Right lung (tissue), 5 donors: ENCODE data around the gene LHFPL5. TPM values are rescaled to one million over a fixed set of nuclear protein-coding genes. Genes with fewer than 3 reads are reported as not detected.

Experiments used
- DNase-seq, 2 donors: peaks; one replicate each; pipeline ENCODE4 v3.0.0-alpha.2; 2013
- polyA plus RNA-seq, 5 donors: library from polyadenylated mRNA; unstranded; fragments of 120-200 nt; gene quantifications; one replicate each; pipeline versions ENCODE4 v1.2.1 to v1.2.3, GENCODE V29; 2013; ENCODE audit warnings: inconsistent platforms in 1 of 5, low replicate concordance in 1 of 5; ENCODE audit not compliant: insufficient read length in 5 of 5, insufficient read depth in 1 of 5

Gene LHFPL5
- polyA plus RNA-seq, 5 donors, result not detected

DNA sequence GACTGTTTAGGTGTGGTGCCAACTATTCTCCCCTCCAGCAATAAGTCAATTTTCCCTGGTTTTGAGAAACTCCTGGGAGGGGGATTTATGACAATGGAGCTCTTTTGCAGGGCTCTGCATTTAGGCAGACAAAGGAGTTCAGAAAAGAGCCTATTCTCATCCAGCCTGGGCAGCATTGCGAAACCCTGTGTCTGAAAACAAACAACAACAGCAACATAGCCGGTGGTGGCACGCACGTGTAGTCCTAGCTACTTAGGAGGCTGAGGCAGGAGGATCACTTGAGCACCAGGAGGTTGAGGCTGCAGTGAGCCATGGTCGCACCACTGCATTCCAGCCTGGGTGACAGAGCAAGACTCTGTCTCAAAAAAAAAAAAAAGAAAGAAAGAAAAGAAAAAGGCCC is 14.5 kb upstream of the LHFPL5 start:
- no peak for DNase-seq

DNA sequence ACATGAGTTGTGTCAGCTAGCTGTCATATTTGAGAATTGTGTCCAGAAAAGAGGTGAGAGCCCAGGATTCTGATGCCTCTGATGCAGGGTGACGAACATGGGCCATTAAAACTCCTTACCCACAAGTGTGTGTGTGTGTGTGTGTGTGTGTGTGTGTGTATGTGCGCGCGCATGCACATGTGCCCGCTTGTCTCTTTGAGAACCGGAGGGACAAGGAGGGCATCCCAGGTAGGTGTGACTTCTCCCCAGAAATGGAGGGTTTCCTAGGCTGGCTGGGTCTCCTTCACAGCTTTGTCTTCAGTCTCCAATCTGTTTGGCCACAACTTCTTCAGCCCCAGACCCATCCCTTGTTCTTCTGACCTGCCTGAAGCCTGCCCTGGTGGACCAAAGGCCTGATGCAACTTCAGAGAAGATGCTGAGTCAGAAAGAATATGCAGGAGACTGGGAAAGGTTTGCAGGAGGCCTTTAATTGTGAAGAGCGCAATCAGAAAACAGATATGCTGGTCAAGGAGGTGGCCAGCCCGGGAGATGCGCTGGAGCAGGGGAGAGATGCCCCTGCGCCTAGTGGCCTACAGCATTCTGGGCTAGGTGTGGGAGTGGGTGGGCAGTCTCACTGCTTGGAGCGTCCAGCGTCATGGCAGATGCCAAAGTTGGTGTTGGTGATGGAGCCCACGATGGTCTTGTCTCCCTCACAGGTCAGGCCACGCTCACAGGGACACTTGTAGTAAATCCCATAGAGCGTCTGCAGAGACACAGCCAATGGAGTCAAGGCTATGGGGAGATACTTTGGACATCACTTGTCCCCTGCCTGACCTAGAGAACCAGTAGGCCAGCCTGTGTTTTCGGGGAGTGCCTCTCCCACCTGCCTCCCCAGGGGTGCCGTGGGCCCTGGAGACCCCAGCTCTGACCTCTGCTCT is 10.4 kb upstream of the LHFPL5 start:
- no peak for DNase-seq

DNA sequence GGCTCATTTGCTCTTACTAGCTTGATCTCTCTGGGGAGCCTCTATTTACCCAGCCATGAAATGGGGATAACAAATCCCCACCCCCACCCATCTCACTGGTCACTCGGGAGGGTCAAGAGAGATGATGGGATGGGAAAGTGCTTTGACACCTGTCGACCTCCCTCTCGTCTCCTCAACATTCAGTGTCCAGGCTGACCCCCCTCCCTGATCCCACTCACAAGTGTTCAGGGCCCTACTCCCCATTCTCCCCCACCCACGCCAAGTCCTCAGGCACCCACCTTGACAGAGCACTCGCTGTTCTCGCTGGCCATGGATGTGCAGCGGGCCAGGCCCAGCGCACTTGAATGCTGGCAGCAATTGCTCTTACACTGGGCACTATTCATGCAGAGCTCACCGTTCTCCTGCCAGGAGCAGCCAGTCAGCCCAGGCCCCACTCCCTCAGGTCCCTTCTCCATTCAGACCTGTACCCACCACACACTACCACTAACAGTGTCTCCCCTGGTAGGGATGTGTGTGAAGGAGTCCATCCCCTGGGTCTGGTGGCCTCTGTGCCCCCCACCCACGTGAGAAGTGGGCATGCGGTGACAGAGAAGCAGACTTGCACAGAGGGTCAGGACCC is 9.6 kb upstream of the LHFPL5 start:
- no peak for DNase-seq

DNA sequence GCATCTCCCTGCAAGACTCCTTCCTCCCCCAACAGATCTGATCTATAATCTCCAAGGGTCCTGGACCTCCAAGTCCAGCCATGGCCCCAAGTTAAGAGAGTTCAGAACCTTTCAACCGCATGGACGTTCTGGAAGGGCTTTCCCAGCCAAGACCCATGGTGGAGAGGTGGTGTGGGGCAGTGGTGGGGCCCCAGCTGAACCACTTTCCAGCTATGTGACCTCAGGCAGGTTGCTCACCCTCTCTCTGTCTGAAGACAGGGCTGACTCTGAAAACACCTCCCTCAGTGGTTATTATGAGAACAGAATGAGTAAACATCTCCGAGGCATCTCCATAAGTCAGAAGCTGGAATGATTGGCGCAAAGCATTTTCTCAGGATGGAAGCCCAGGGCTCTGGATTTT is 8.9 kb upstream of the LHFPL5 start:
- no peak for DNase-seq

DNA sequence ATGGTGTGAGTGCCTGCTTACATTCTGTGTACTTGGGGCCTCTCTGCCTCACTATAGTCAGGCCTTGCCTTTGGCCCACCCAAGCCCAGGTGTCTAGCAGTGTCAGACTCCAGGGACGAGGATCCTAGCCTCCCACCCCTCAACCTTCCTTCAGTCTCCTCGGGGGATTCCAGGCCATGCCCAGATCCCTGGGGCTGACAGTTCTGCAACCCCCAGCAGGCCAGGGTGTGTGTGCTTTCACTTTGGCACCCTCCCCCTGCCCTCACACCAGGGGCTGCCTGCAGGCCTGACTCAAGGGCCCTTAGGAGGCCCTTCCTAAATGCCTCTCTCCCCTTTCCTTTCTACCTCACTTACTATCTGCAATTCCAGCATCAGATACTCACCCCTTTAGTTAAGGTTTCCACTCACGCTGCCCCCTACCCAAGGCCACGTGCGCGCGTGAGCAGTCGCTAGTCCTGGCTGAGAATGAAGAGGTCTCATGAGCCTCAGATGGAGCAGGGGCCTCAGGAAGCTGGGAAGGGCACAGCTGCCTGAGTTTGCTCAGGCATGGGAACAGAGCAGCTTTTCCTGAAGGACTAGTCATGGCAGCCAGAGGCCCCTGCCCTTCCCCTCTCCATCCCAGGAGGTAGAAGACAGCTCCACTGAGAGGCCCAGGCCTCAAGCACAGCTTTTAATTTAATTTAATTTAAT is 7.2 kb upstream of the LHFPL5 start:
- DNase-seq, result no peak

DNA sequence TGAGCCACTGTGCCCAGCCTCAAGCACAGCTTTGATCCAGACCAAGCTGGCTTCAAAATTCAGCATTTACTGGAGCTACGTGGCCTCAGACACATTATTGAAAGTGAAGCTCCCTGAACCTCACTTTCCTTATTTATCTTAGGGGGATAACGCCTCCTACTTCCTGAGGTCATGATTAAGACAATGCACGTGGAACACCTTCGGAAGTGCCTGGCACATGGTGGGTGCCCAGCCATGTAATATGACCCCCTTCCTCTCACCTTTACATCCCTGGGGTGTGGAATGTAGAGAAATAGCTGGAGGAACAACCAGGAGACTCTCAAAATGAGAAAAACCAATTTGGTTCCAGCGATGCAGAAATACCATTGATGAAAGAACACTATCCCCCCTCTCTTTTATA is 6.4 kb upstream of the LHFPL5 start:
- DNase-seq, result no peak

DNA sequence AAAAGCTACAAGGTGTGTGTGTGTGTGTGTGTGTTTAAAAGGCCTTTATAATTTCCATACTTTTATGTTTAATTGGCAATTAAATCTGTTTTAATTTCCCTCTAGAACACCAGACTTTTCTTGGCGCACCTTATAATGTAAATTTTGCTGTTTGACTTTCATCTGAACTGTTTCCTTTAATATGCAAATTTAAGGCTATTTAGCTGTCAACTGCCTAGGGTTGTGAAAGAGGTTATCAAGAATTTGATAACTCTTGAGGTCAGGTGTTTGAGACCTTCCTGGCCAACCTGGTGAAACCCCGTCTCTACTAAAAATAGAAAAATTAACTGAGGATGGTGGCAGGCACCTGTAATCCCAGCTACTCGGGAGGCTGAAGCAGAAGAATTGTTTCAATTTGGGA is 4.0 kb upstream of the LHFPL5 start:
- DNase-seq, result no peak

DNA sequence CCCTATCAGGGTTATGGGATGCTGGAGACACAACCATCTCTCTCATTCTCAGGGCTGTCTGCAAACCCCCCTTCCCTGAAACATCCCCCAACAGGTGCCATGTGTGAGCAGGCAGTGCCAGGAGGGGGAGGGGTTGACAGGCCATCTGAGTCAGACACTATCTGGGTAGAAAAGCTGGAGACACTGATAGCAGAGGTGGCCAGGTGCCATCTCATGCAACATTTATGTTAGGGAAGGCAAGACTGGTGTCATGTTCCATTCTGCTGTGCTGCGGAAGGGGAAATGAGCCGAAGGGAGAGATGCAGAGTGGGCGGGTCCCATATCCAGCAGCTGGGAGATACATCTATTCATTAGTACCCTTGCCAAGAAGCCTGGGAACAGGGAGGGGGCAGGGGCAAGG is 3.5 kb downstream of the LHFPL5 start:
- DNase-seq, result no peak

DNA sequence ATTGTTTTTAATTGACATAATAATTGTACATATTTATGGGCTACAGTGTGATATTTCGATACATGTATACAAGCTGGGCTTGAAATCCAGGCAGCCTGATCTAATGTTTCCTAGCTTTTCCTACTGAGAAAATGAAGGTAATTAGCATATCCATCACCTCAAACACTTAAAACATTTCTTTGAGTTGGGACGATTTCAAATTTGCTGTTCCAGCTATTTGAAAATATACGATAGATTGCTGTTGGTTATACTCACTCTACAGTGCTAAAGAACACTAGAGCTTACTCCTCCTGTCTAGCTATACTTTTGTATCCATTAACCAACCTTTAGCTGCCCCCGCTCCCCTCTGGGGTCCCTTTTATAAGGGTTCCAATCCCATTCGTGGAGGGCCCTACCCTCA is 4.7 kb downstream of the LHFPL5 start:
- DNase-seq, result no peak

DNA sequence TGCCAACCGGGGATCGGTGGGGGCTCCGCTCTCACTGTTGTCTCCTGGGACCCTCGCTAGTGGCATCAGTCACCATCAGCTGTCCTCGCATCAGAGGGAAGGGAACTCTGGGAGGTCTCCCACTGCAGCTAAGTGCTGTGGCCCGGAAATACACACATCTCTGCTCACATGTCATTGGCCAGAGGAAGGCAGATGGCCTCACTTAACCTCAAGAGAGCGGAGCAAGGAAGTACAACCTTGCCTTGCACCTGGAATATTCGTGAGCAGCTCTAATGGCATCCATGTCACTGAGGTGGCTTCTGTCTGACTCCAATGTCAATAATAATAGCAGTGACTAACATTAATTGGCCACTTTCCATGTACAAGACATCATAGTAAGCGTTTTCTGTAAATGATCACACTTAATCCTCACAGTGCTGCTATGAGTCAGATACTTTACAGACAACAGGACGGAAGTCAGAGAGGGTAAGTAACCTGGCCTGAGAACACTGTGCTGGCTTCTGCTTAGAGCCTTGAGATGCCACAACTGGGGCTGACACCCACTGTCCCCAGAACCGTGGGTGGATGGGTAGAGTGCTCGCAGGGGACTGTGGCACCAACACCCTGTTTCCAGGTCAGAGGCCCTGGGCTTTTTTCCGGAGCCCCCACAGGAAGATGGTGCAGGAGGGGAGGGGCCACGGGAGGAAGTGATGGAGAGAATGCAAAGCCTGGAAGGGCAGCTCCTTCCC is 6.0 kb downstream of the LHFPL5 start:
- no peak for DNase-seq

DNA sequence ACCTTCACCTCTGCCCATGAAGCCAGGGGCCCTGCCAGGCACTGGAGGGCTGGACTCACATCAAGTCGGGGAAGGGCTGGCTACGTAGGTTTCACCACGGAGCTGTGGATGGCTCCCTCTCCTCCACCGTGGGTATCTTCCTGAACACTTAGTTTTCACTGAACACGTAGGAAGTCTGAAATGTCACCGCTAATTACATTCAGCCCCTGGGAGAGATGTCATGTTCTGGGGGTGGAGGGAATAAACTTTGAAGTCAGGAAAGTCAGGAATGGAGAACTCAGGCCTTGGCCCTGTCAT is 6.5 kb downstream of the LHFPL5 start:
- DNase-seq, result no peak

DNA sequence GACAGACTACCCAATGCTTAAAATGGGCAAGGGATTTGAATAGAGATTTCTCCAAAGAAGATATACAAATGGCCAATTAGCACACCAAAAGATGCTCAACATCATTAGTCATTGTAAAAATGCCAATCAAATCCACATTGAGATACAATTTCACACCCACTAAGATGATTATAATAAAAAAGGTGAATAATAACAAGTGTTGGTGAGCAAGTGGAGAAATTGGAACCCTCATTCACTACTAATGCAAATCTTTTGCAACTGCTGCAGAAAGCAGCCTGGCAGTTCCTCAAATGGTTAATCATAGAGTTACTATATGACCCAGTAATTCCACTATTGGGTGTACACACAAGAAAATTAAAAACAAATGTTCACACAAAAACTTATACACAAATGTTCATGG is 12.4 kb downstream of the LHFPL5 start:
- no peak for DNase-seq

DNA sequence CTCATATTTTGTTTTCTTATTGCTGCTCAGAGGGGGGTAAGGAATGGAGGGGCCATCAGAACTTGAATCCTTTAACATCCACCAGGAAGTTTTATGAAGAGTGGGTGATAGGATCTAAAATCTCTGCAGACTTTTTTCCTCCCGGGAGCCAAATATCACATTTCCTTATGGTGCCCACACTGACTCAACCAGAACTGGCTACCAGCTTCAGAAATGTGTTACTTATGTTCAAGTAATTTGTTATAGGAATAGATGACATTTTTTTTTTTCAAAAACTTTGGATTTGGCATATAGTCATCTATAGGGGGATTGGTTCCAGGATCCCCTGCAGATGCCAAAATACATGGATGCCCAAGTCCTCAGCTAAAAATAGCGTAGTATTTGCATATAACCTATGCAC is 18.4 kb downstream of the LHFPL5 start:
- no peak for DNase-seq

DNA sequence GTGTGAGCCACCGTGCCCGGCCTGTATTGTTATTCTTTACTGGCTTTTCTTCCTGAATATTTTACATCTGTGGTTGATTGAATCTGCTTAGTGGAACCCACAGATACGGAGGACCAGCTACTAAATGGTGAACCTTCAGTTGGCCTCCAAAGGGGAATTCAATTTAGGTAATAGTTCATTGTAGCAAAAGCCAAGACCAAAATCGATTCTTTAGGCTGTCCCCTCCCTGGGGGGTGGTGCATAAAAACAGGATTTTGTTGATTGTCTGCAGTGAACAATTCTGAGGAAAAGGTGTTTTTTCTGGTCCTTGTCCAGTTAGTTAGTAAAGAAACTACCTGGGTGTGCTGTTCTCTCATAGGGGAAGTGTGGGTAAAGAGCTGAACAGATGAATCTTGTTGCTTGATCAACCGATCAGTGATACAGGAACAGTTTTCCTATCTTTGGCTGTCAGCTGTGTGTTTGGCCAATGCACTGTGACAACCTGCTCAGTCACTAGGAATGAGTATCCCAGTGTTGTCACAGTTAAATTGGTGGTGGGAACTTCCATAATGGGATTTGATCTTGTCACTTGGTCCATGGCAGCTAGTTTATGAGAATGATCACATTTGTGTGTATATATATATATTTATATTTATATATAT is 19.5 kb downstream of the LHFPL5 start:
- no peak for DNase-seq

DNA sequence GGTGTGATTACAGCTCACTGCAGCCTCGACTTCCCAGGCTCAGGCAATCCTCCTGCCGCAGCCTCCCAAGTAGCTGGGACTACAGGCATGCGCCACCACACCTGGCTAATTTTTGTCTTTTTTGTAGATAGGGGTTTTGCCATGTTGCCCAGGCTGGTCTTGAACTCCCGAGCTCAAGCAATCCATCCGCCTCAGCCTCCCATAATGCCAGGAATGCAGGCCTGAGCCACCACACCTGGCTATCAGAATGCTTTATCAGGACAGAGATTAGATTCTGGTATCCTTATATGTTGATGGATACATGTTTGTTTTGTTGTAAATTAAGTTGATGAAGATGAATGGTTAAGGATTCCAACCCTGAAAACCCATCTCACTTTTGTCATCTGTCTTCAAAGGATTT is 24.2 kb downstream of the LHFPL5 start:
- DNase-seq, result no peak

DNA sequence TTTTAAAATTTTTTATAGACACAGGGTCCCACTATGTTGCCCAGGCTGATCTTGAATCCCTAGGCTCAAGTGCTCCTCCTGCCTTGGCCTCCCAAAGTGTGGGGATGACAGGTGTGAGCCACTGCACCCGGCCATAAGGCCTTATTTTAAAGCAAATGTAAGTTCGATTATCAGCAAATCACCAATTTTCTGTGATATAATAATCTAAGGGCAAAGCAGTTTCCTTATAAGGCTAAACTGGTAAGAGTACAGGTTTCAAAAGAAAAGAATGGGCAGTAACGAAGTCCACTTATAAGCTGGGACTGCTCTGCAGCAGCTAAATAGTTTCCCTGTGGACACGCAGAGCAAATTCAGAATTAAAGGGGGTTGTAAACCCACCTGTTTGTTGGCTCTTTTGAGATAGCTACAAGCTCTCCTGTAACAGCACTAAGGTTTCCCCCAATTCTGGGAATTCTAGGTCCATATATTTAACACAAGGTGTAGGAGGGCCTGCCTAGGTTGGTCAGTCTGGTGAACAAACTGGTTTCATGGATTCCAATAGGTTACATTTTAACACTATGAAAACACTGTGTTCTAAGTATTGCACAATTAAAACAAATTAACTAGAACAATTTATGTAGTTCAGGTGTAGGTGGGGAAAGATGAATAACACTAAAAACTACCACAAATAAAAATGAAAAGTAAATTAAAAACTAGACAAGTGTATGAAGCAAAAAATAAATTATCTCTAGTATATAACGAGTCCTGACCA is 26.3 kb downstream of the LHFPL5 start:
- no peak for DNase-seq

DNA sequence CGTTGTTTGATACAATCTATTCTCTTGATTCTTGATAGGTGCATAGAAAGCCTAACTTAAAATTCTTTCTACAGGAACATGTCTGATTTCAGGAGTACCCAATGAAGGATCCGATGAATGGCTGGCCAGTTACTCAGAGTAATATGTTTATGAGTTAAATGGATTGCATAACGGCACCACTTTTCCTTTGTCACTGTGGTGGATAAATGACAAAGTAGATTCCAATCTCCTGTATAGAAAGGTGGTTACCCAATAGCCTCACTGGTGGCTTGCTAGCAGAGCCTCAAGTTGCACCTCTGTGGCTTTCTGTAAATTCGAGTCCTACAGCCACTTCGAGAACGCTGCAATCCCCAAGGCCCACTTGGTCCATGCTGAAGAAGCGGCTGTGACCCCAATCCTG is 28.4 kb downstream of the LHFPL5 start:
- DNase-seq, result no peak

DNA sequence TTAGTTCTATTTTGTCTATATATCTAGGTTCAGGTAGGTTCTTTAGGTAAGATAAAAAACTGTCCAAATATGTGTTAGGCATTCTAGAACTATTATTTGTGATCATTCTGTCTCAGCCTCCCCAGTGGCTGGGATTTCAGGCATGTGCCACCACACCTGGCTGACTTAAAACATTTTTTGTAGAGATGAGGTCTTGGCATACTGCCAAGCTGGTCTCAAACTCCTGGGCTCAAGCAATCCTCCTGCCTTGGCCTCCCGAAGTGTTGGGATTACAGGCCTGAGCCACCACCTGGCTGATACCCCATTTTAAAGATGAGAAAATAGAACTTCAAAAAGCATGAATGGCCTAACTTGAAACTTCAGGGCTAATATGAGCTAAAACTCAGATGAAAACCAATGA is 33.9 kb downstream of the LHFPL5 start:
- DNase-seq, result no peak

DNA sequence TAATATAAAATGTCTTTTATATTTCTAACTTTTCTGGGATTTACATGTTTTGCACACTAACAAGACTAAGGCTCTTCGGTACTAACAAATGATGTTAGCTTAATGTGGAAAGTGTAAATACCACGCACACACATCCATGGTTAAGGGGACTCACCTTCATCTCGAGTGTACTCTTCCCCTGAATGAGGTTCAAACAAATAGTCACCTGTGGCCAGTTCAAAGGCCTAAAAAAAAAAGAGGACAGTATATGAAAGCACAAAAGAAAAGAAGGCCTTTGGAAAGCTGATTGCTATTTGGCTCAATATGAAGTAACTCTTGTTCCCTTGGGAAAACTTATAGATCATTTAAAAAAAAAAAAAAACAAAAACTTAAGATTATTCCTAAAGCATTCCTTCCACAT is 37.2 kb downstream of the LHFPL5 start:
- DNase-seq, result no peak

DNA sequence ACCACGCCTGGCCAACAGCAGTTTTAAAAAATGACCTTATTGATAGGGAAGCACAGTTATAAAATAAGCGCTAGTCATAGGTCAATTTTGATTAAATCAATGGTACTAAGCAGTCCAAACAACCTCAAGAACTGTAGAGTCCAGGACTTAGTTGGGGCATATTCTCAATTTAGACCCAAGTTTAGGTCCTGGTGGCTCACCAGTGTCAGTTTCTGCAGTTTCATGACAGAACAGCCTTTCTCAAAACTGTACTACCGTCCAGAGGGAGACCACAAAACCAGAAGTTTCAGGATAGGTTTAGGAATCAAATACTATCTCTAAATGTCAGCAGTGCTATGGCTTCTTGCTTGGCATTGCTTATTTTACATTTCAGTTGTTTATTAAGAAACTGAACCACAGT is 39.1 kb downstream of the LHFPL5 start:
- no peak for DNase-seq

DNA sequence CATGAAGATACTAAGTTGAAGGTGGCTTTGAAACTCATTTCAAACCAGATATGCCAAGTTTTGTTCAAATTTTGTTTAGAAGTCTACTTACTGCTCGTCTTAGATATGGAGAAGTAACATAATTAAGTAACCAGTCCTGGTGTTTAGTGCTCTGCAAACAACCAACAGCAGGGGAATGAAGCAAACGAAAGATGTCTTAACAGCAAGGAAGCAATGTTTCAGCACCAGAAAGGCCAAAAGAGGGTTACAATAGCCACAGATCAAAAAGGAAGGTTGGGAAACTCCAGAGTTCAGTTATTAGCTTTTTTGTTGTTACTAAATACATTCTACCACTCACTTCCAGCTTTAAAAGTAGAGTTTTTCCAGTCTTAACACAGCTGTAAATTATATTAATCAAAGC is 45.1 kb downstream of the LHFPL5 start:
- DNase-seq, result no peak
